Esophagus (tissue), 2 donors: ENCODE results near the gene BNIP5. TPM values are rescaled to one million over a fixed set of nuclear protein-coding genes. Genes with fewer than 3 reads are reported as not detected.

Experiments used
- H3K27ac ChIP-seq, 2 donors: one replicate each; pipeline ENCODE4 v1.5.1; 2013; ENCODE audit warnings: low read depth in 2 of 2, mild to moderate bottlenecking in 2 of 2, inconsistent platforms in 1 of 2, low read length in 1 of 2, moderate library complexity in 1 of 2
- H3K27me3 ChIP-seq, 2 donors: one replicate each; pipeline ENCODE4 v1.6.1; 2013; ENCODE audit warnings: low read length in 2 of 2, control low read depth in 1 of 2, mild to moderate bottlenecking in 1 of 2; ENCODE audit not compliant: insufficient read depth in 2 of 2, control insufficient read depth in 1 of 2
- H3K36me3 ChIP-seq, 2 donors: one replicate each; pipeline ENCODE4 v1.6.1; 2013; ENCODE audit warnings: low read length in 1 of 2; ENCODE audit not compliant: control insufficient read depth in 2 of 2, insufficient read depth in 2 of 2
- H3K4me1 ChIP-seq, 2 donors: one replicate each; pipeline ENCODE4 v1.6.1; 2013; ENCODE audit warnings: low read length in 1 of 2; ENCODE audit not compliant: control insufficient read depth in 2 of 2, insufficient read depth in 2 of 2
- H3K4me3 ChIP-seq, 2 donors: one replicate each; pipeline ENCODE4 v1.5.1; 2013; ENCODE audit warnings: low read length in 2 of 2, mild to moderate bottlenecking in 2 of 2, low read depth in 1 of 2, moderate library complexity in 1 of 2
- H3K9me3 ChIP-seq, 2 donors: one replicate each; pipeline ENCODE4 v1.6.1; 2013; ENCODE audit warnings: mild to moderate bottlenecking in 2 of 2, low read depth in 1 of 2, low read length in 1 of 2, moderate library complexity in 1 of 2; ENCODE audit not compliant: control insufficient read depth in 2 of 2, insufficient read depth in 1 of 2
- WGBS, 2 donors: extraction: QIAGEN DNeasy Blood & Tissue Kit; methylation state at CpG; one replicate each; pipeline ENCODE4 v1.1.7; 2013; 5-methylcytosine and 5-hydroxymethylcytosine counted together
- polyA plus RNA-seq, 2 donors: library from polyadenylated mRNA; stranded (reverse); fragments of 200-250 nt; gene quantifications; one replicate each; pipeline ENCODE4 v1.2.3, GENCODE V29; 2013
- donor health status: healthy with polysubstance abuse.
- donor health status: Bipolar disorder and iron deficiency.

BNIP5 gene
- polyA plus RNA-seq, 2 donors, result not detected

- Histone ChIP-seq H3K27me3 (peaks cover 0 to 3% of the 10 kb centered on the region in 2 donors), H3K9me3 (no peaks in the 10 kb centered on the region), H3K27ac (no peak overlapping the region), H3K4me1 (peaks cover 0 to 3% of the 10 kb centered on the region in 2 donors), H3K4me3 (no peak overlapping the region), H3K36me3 (no peaks in the 10 kb centered on the region)
- 82 to 92% methylated on average over 5 of the region's 5 CpGs for WGBS, 2 donors
Measured at GRCh38 chr6:36336208-36336710, 429 bp downstream of the BNIP5 start.

DNA sequence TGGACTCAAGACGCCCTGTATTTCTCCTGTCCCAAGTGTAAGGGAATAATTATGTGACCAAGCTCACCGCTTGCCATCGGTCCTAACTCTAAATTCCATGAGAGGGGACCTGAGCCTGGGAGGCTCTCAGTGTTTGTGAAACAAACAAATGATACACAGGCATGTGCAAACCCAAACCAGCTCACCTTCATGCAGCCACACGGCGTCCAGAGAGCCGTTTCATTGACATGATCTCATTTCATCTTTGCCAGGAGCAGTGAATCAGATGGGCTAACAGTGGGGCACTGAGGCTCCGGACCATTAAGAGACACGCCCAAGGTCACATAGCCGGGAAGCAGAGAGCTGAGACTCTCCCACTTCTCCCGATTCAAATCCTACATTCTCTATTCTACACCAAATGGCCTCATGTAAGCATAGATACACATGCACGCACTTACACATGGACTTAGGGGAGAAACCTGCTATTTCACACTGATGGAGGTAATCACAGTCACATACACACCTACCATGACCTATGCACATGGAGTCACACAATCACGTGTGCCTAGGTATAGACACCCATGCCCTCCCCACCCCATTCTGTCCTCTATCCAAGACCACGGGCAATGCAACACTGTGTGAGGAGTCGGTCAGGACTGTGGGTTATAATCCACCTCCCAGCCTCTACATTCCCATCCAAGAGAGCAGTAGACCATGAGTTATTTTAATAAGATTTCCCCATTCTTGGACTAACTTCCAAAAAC is 1.1 kb downstream of the BNIP5 start:
- 70 to 81% methylated on average over 14 of the region's 14 CpGs for WGBS, 2 donors
- Histone ChIP-seq H3K9me3 (no peaks in the 10 kb centered on the region), H3K4me3 (no peak overlapping the region), H3K36me3 (no peaks in the 10 kb centered on the region), H3K27ac (no peak overlapping the region), H3K4me1 (peaks cover 0 to 3% of the 10 kb centered on the region in 2 donors), H3K27me3 (peaks cover 0 to 3% of the 10 kb centered on the region in 2 donors)

DNA sequence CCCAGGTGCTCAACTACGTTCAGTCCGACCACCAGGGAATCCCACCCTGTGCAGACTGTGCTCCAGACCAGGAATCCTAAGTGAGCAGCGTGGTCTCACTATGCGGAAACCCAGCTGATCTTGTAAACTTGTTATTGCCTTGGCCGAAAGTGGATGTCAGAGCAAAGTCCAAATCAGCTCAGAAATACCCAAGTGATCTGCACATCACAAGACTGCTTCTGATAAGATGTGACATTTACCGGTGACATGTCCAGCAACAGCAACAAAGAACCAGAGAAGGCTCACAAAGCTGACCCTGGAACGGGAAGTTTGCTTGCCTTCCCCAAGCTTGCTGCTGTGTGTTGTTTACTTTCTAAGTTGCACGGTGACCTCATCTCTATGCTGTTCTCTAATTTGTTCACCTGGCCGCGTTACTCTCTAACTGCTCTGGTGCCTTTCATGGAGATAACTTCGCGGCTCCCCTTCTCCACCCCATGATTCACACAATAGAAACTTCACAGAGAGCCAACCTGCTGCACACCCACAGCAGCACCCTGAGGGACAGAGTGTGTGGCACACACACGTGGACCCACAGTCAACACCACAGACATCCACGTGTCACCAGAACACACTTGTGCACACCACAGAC is 1.7 kb downstream of the BNIP5 start:
- Histone ChIP-seq H3K4me1 (peaks cover 0 to 3% of the 10 kb centered on the region in 2 donors), H3K9me3 (no peaks in the 10 kb centered on the region), H3K36me3 (no peaks in the 10 kb centered on the region), H3K27ac (no peak overlapping the region), H3K4me3 (no peak overlapping the region), H3K27me3 (peaks cover 0 to 3% of the 10 kb centered on the region in 2 donors)
- 47 to 60% methylated on average over 14 of the region's 14 CpGs for WGBS, 2 donors

- WGBS, 2 donors, result 61 to 63% methylated on average over 20 of the region's 20 CpGs
- H3K9me3 ChIP-seq, result no peaks in the 10 kb centered on the region
- H3K27ac ChIP-seq, result no peak overlapping the region
- peaks cover 0 to 1% of the 10 kb centered on the region in 2 donors for H3K27me3 ChIP-seq
- peaks cover 0 to 3% of the 10 kb centered on the region in 2 donors for H3K4me1 ChIP-seq
- H3K36me3 ChIP-seq, result no peaks in the 10 kb centered on the region
- H3K4me3 ChIP-seq, result no peak overlapping the region
Measured at GRCh38 chr6:36333931-36334725, 2.6 kb downstream of the BNIP5 start.

- Histone ChIP-seq H3K9me3 (no peaks in the 10 kb centered on the region), H3K4me1 (peaks cover 0 to 3% of the 10 kb centered on the region in 2 donors), H3K36me3 (no peaks in the 10 kb centered on the region), H3K27ac (no peak overlapping the region), H3K27me3 (no peaks in the 10 kb centered on the region), H3K4me3 (no peak overlapping the region)
- 69 to 73% methylated on average over 8 of the region's 8 CpGs for WGBS, 2 donors
Measured at GRCh38 chr6:36333171-36333895, 3.4 kb downstream of the BNIP5 start.

DNA sequence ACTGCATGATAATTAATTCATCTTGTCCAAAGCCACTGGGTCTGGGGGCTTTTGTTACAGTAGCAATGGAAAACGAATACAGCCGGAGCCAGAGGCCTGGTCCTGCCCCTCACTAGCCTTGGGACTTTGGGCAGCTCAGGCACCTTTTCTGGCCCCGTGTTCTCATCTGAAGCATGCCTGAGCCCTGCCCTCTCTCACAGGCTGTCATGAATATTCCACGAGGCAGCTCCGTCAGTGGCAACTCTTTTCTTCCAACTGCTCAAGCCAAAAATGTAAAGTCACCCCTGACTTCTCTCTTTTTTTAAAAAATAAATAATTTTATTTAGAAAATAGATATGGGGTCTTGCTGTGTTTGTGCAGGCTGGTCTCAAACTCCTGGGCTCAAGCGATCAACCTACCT is 5.3 kb downstream of the BNIP5 start:
- WGBS, 2 donors, result 92 to 94% methylated on average over 6 of the region's 6 CpGs
- H3K4me3 ChIP-seq, result no peak overlapping the region
- peaks cover 0 to 3% of the 10 kb centered on the region in 2 donors for H3K4me1 ChIP-seq
- no peaks in the 10 kb centered on the region for H3K27me3 ChIP-seq
- H3K9me3 ChIP-seq, result no peaks in the 10 kb centered on the region
- no peak overlapping the region for H3K27ac ChIP-seq
- no peaks in the 10 kb centered on the region for H3K36me3 ChIP-seq

GRCh38 chr6:36330366-36330765 is 6.3 kb downstream of the BNIP5 start:
- Histone ChIP-seq H3K36me3 (no peaks in the 10 kb centered on the region), H3K9me3 (no peaks in the 10 kb centered on the region), H3K27ac (no peak overlapping the region), H3K4me1 (peaks cover 0 to 3% of the 10 kb centered on the region in 2 donors), H3K27me3 (no peaks in the 10 kb centered on the region), H3K4me3 (no peak overlapping the region)
- WGBS, 2 donors, result 90 to 95% methylated on average over 14 of the region's 14 CpGs

DNA sequence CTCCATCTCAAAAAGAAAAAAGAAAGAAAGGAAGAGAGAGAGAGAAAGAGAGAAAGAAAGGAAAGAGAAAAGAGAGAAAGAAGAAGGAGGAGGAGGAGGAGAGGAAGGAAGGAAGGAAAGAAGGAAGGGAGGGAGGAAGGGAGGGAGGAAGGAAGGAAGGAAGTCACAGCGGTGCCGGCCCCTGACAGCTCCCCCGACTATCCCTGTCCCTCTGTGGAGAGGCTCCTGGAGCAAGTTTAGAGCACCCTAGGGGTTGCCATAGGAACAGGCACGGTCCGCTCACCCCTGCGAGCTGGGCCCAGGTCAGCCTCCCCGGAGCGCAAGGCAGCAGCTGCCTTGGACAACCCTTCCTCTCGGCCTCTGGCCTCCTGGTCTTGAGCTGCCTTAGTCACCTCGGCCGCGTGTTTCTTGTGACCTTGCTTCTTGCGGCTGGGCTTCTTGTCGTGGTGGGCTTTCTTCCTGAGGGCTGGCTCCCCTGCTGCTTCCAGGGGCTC is 6.8 kb downstream of the BNIP5 start:
- WGBS, 2 donors, result 79 to 80% methylated on average over 14 of the region's 14 CpGs
- no peak overlapping the region for H3K27ac ChIP-seq
- no peaks in the 10 kb centered on the region for H3K9me3 ChIP-seq
- no peak overlapping the region for H3K4me3 ChIP-seq
- no peaks in the 10 kb centered on the region for H3K27me3 ChIP-seq
- no peaks in the 10 kb centered on the region for H3K36me3 ChIP-seq
- no peaks in the 10 kb centered on the region for H3K4me1 ChIP-seq

- H3K36me3 ChIP-seq, result no peaks in the 10 kb centered on the region
- H3K4me3 ChIP-seq, result no peak overlapping the region
- no peaks in the 10 kb centered on the region for H3K27me3 ChIP-seq
- WGBS, 2 donors, result 87% methylated on average over 7 of the region's 7 CpGs
- H3K9me3 ChIP-seq, result no peaks in the 10 kb centered on the region
- H3K4me1 ChIP-seq, result no peaks in the 10 kb centered on the region
- no peak overlapping the region for H3K27ac ChIP-seq
Measured at GRCh38 chr6:36328600-36328999, 8.1 kb downstream of the BNIP5 start.
